GM19193 (cell line): ENCODE results near the gene NHS.

Experiments used
- POLR2A ChIP-seq: IDR thresholded peaks from 4 replicates; pipeline ENCODE4 v1.6.1; 2011; ENCODE audit not compliant: insufficient read depth, insufficient read length; ENCODE audit errors: extremely low read depth

NHS gene

DNA sequence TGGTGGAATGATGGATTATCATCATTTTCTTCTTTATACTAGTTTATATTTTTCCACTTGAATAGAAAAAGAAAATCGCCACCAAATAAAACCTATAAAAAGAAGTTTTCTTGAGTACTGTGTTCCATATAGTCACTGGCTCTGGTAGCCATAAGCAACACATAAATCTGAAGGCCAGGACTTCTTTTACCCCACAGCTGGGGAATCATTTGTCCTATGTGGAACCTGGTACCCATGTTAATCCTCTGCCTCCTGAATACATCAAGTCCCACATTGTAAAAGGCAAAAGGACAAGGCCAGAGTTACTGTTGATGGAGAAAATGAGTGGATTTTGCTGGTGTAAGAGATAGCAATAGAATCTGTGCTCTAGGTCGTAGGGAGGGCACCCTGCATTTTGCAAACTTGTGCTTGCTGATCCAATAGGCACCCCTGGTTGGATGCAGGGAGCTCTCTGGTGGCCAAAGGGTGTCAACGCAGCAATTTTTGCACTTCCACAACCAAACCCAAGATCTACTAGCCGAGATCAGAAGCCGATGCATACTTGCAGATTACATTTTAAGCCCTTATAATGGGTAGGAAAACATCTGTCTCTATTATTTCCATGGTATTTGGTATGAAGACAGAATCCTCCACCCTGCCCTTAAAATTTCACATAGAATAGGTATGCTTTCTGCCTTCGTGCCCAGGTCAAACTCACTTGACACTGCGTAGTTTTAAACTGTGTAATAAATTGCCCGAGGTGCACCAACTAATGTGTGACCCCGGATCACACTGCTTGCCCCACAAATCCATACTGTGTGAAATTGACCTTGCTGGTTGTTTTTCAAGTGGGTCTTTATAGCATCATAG is 216.1 kb downstream of the NHS start:
- TF ChIP-seq POLR2A: no peak

DNA sequence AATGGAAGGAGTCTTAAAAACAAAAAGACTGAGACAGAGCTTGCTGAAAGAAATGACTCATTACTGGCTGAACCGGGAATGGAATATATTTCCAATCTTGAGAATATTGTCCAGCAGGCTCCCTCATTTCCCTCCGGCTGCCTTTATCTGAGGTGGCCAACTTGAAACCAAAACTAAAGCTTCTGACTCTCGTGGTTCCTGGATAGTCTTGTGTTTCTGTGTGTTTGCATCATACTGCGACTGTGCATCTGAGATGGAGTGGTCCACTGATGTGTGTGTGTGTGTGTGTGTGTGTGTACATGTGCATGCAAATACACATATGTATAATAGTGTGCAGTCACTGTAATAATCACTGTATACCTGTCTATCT is 216.7 kb downstream of the NHS start:
- TF ChIP-seq POLR2A: no peak

DNA sequence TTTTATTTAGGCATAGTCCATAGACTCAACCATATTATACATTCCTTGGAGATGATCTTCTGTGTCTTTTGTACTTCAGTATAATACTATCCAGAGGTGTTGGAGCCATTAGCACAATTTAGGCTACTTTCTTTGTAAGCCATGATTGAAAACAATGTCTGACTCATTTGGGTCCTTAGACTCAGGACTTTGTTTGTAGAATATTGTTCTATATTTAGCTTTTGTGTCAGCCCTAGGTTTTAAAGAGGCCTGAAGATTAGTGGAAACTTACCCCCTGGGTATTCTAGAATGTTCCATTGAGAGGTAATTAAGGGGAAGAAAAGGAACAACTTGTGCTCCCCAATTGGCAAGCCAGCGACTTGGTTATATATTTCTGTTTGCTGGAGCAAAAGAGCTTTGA is 217.1 kb downstream of the NHS start:
- TF ChIP-seq POLR2A: no peak

DNA sequence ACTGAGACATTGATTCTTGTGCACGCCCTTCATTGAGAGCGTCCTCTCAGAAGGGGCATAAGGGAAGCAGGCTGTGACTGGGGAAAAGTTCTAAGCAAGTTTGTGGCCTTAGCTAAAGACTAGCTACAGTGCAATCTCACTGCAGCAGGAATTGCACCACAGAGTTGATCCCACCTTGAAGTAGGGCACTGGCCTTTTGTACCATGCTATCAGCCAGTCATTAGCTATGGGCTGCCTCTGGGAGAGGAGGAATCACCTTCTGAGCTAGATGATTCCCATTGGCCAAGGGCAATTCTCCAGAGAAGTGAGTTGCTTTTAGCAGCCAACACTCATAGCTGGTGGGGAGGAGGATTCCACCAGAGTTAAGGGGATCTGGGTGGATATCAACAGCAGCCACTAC is 219.7 kb downstream of the NHS start:
- no peak for TF ChIP-seq POLR2A

DNA sequence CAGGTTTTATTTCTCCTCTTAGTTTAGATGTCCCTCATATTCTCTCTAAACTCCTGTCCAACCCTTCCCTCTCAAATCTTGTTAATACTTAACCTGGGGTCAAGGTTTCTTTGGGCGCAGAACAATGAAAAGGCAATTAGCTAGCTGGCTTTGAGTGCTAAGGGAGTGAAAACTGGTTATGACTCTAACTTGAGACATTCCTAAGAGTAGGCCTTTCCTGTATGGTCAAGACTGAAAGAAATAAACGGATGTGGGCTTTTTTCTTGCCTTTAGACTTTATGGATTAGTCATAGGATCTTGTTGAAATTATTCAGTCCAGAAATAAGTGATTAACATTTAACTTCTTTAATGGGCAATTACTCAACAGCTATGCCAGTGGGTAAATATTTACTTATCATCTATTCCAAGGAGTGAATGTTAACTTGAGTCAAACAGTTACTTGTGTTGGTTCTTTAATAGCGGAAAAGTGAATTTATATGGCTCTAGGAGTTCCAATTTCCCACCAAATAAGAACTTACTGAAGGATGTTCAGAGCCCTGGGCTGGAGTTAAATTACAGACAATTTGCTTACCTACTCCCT is 220.5 kb downstream of the NHS start:
- TF ChIP-seq POLR2A: no peak

DNA sequence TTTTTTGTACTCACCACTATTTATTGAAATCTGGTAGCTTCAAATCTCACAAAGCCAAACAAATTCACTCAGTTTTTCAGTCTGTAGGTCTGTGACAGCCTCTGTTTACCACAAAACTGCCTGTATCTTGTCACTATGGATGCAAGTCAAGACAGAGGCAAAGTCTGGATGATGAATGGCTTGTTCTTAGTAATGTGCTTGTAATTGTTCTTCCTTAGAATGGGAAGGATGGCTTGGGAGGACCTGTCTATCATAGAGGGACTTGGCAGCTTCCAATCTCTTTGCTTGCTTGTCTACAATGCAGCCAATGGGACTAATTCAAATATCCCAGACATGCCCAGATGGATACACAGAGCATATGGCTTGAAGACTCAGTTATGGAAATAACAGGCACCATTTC is 221.1 kb downstream of the NHS start:
- no peak for TF ChIP-seq POLR2A

DNA sequence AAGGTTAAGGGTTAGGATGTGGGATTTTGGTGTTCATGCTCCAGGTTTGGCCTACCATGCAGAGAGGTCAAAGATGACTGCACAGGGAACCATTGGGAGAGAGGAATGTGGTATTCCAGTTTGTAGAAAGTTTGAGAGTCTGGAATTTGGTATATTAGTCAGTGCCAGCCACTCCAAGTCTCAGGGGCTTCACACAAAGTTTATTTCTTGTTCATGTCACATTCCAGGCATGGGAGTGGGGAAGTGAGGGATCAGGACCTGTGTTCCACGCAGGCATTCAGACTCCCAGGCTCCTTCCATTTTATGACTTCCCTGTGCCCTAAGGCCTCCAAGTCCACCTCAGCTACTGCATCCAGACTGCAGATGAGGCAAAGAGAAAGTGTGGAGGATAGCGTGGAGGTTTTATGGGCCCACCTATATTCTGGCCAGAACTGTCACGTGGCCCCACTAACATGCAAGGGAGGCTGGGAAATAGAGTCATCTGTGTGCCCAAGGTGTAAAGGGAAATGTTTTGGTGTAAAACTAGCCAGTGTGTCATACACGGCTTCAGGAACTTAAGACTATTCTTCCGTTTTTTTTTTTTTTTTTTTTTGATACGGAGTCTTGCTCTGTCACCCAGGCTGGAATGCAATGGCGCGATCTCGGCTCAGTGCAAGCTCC is 221.7 kb downstream of the NHS start:
- TF ChIP-seq POLR2A: no peak

DNA sequence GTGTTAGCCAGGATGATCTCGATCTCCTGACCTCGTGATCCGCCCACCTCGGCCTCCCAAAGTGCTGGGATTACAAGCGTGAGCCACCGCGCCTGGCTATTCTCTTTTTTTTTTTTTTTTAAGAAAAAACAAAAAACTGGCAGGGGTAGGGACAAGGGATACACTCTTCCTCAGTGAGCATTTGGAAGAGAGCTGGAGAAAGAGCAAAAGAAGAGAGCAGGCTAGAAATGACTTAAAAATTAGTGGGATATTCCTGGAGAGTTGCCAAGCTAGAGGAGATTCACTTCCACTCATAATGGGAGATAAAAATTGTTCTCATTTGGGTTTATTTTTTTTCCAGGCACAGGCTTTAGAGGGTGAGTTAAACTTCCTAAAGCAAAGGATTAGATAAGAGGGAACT is 222.3 kb downstream of the NHS start:
- no peak for TF ChIP-seq POLR2A

DNA sequence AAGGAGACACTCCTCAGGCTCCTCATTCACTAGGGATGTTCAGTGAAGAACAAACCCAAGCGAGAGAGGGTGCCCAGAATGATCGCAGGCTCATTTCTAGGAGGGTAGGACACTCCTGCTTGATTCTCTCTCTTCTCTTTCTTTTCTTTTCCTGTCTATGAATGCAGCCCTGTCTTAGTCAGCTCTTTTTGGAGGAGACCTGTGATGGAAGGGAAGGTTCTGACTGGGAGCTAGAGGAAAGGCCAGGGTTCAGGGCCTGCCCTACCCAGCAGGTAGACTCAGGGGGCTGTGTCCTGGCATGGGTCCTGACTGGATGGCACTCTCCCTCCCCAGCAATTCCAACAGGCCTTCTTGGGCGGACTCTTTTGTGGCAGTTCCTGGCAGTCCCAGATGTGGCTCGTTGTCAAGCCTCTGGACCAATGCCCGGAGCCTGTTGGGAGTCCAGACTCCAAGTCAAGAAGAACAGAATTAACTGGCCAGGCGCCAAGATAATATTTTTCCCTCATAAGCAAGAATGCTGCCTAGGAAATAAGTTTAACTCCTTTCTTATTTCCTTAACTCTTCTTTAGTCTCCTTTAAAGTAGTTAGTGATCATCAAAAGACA is 222.9 kb downstream of the NHS start:
- no peak for TF ChIP-seq POLR2A

DNA sequence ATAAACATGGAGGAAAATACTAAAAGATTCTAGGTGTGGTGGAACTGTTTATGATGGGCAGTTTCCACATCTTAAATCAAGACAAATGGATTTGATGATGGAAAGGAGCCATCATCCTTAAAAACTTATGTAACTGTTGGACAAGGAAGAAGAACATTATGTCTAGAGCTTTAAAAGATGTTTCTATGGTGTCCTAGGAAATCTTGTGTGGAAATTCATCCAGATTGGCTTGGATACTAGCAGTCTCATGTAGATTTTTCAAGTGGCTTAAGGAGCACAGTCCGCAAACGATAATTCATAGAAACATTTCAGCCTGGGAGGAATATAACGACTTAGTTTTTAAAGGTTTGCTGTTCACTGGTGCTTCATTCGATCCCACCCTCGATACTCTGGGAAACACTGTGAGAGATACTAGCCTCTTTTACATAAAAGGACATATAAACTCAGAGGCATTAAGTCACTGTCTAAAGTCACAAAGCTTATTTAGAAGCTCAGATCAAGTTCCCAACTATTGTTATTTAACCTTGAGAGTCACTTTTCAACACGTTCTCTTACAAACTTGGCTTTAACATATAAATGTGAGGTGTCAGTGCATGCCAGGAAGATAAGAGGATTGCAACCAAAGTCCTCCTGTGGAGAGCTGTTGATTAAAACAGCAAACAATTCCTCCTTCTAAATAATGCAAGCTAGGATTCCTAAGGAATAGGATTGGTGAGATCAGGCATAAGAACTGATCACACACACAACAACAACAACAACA is 226.6 kb downstream of the NHS start:
- no peak for TF ChIP-seq POLR2A

DNA sequence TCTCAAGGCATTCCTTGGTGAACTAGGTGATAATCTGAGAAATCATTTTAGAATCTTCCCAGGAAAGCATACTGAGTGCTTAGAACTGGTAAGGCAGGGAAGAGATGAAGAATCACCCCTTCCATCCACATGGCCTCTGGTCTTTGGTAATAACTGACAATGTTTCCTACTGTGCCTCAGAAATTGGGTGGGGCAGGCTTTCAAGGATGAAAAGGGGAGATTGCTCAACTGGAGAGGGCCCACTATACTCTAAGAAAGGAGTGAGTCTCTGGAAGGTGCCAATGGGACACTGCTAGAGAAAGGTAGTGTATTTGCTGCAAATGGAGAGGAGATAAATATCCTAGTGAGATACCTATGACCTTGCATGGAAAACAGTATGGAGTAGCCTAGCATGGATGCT is 227.2 kb downstream of the NHS start:
- no peak for TF ChIP-seq POLR2A

DNA sequence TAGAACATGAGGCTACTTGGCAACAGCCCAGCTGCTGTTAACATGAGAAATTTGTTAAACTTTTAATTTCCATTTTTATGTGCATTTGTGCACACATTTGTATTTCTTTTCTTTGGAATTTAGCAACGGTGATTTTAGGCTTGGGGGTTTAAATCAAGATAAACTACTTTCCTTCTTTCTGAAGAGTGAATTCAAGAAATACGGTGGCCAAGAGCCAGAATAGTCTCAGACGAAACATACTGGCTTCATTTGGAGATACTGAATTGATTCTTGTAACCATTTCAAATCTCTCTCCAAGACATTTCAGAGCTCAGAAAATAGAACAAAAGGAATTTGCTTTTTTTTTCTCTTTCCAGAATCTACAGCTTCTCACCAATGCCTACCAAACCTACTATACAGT is 228.2 kb downstream of the NHS start:
- no peak for TF ChIP-seq POLR2A

DNA sequence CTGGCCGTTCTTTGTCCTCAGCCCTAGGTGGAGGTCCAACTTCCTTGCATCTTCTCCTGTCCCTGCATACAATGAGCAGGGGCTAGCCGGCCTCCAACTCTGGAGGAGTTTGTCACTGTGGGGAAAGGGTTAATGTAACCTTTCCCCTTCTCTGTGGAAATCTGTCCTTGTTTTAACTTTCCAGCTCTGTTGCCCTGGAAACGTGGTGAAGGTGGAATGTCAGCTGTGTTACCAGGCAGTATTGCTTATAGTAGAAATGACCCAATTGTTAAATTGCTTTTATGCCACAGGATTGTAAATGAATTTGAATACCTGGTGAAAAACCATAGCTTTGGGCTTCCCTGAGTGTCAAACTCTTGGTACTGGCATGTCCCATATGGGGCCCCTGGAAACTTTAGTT is 230.7 kb downstream of the NHS start:
- TF ChIP-seq POLR2A: no peak

DNA sequence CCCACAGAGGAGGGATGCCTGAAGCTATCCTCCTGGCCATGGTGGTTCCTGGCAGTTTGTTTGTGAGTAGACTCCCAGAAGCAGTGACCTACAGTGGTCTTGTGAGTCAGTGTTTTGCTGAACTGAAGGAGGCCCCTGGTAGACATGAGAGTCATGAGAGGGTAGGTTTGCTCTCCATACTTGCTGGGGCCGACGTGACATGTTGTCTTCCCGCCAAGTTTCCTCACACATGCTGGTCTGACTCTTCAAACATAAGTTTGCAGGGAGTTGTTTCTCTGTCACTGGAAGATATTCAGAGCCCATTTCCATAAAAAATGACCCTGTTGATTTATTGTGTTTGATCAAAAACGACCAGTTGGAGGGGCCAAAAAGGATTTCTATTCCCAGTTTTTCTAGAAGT is 231.2 kb downstream of the NHS start:
- no peak for TF ChIP-seq POLR2A

DNA sequence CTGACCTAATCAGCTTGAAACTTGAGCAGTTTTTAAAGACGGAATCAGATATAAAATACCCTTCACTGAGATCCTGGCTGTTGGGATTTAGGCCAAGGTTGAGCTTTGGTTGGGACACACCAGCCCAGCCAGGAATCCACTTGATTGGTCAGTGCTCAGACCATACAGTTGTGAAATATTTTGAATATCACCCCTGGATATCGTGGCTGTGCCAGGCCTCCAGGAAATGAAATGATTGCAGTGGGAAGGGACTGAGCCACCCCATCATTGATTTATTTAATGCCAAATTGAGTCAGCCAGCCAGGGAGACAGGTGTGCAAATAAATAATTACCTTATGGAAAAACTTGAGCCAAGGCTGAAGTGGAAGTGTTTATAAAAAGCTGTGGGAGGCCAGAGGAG is 233.9 kb downstream of the NHS start:
- no peak for TF ChIP-seq POLR2A
